Measurements from ENCODE around the gene MFSD6L. TPM values are rescaled to one million over a fixed set of nuclear protein-coding genes. Genes with fewer than 3 reads are reported as not detected.

MFSD6L gene
- polyA plus RNA-seq, 3 donors = 0.08 to 0.37 TPM; not detected in 1

DNA sequence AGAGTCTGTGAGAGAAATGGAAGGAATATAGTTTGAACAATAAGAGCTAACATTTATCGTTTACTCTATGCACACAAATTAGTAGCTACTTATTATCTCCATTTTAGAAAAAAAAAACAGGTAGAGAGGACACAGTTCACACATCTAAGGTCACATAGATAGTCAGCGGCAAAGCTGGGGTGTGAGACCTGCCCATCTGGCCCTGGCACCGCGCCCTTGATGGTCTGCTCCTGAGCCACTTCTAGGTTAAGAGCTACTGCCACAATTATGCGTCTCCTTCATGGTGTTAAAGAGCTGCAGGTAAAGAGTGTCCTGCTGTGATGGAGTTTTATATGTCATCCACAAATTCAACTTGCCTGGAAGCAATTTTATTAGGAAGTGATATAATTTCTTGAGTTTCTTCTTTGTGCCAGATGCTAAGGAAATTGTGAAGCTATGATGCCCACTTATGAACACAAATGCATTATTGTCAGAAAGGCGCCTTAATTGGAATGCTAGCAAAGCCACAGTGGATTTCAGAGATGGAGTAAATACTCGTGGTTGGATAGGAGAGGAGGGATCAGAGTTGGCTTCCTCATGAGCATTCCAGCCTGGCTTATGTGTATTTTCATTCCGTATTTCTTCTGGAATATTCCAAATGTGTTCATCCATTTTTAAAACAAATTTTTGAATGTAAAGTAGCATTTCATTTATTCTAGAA lies 21.3 kb upstream of the MFSD6L start:
- no peak for DNase-seq
- Histone ChIP-seq H2AFZ (ENCODE audit: insufficient read depth, low read depth, low read length, poor library complexity, severe bottlenecking) (no peak overlapping the region), H3K36me3 (replicated peaks in 1 of 2; ENCODE audit: control insufficient read depth in 1 of 2, insufficient read depth in 2 of 2, low read length in 2 of 2) (peaks cover 49 to 78% of the 10 kb centered on the region in 2 donors), H3K27me3 (ENCODE audit: control insufficient read depth in 2 of 2, insufficient read depth in 2 of 2, low read length in 2 of 2) (no peaks in the 10 kb centered on the region), H3K9me3 (replicated peaks in 1 of 2; ENCODE audit: control insufficient read depth in 1 of 2, insufficient read depth in 1 of 2, low read length in 2 of 2) (no peaks in the 10 kb centered on the region), H3K4me3 (replicated peaks in 1 of 3; ENCODE audit: low read depth in 2 of 3, low read length in 3 of 3) (no peak overlapping the region), H3K27ac (ENCODE audit: low read depth in 1 of 2, low read length in 2 of 2) (no peak overlapping the region), H3K79me2 (ENCODE audit: insufficient read depth, low read length) (no peaks in the 10 kb centered on the region), H4K20me1 (ENCODE audit: insufficient read depth, low read length) (no peaks in the 10 kb centered on the region), H3K9ac (ENCODE audit: insufficient read depth, low read length, poor library complexity, severe bottlenecking) (no peak overlapping the region), H3K4me2 (replicated peaks; ENCODE audit: extremely low read depth, low read length, poor library complexity, severe bottlenecking) (no peak overlapping the region), H3K4me1 (ENCODE audit: control insufficient read depth in 1 of 2, insufficient read depth in 2 of 2, low read length in 2 of 2) (no peaks in the 10 kb centered on the region)
- peaks cover 71 to 75% of the 10 kb centered on the region in 2 donors for H3K36me3 Mint-ChIP-seq
- no peaks in the 10 kb centered on the region for H3K27me3 Mint-ChIP-seq (ENCODE audit: low read depth in 3 of 3)
- H3K4me1 Mint-ChIP-seq = no peaks in the 10 kb centered on the region
- no peak for TF ChIP-seq CTCF (IDR thresholded peaks at IDR 0.05)
- peaks cover 0 to 9% (median 4%) of the 10 kb centered on the region in 7 donors for H3K9me3 Mint-ChIP-seq
- H3K27ac Mint-ChIP-seq = peak overlapping the region in 1 of 7 donors; percentile 27
- intact Hi-C loops (cut with micrococcal nuclease) = no loop called here
- 98% methylated on average over 5 of the region's 8 CpGs for whole genome bisulfite sequencing (ENCODE audit: insufficient coverage)
- H3K4me3 Mint-ChIP-seq = no peak overlapping the region

DNA sequence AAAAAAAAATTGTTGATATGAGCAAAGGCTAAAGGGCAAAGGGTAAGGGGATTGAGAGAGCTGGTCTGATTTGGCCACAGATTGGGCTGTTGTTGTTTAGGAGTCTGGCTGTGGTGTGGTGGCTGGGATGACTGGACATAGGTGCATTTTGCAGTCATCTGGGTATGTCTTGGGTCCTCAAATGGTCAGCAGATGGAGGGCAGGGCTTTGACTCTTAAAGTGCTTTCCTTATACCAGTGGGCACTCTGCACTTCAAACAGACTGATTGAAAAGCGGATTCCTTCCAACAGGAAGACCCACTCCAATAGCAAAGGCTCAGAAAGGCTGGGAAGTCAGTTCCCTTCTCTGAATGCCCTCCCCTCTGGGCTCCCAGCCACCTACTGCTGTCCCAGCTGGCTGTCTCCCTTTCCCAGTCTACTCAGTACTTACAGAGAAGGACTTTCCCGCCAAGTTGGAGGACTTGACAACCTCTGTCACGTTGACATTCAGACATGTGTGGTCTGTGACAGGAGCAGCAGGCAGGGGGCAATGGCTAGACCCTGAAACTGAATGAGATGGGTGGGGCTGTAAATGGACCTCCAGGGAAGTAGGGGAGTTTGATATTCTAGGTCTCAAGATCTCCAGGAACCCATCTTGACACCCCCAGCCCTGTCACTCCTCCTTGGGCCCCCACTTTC lies 19.6 kb upstream of the MFSD6L start:
- H3K27ac Mint-ChIP-seq = peak overlapping the region in 4 of 7 donors; percentile 22 to 82 (median 56)

More for the DNA sequence above, 19.6 kb upstream of the MFSD6L start:
- Mint-ChIP-seq H3K36me3 (peaks cover 75 to 76% of the 10 kb centered on the region in 2 donors), H3K9me3 (peaks cover 0 to 6% (median 3%) of the 10 kb centered on the region in 7 donors), H3K4me3 (no peak overlapping the region), H3K27me3 (ENCODE audit: low read depth in 3 of 3) (no peaks in the 10 kb centered on the region), H3K4me1 (no peaks in the 10 kb centered on the region)
- Histone ChIP-seq H3K27ac (ENCODE audit: low read depth in 1 of 2, low read length in 2 of 2) (no peak overlapping the region), H2AFZ (ENCODE audit: insufficient read depth, low read depth, low read length, poor library complexity, severe bottlenecking) (no peak overlapping the region), H4K20me1 (ENCODE audit: insufficient read depth, low read length) (no peaks in the 10 kb centered on the region), H3K9ac (ENCODE audit: insufficient read depth, low read length, poor library complexity, severe bottlenecking) (no peak overlapping the region), H3K4me2 (replicated peaks; ENCODE audit: extremely low read depth, low read length, poor library complexity, severe bottlenecking) (no peak overlapping the region), H3K27me3 (ENCODE audit: control insufficient read depth in 2 of 2, insufficient read depth in 2 of 2, low read length in 2 of 2) (no peaks in the 10 kb centered on the region), H3K79me2 (ENCODE audit: insufficient read depth, low read length) (no peaks in the 10 kb centered on the region), H3K4me1 (ENCODE audit: control insufficient read depth in 1 of 2, insufficient read depth in 2 of 2, low read length in 2 of 2) (no peaks in the 10 kb centered on the region), H3K9me3 (replicated peaks in 1 of 2; ENCODE audit: control insufficient read depth in 1 of 2, insufficient read depth in 1 of 2, low read length in 2 of 2) (no peaks in the 10 kb centered on the region), H3K36me3 (replicated peaks in 1 of 2; ENCODE audit: control insufficient read depth in 1 of 2, insufficient read depth in 2 of 2, low read length in 2 of 2) (peaks cover 53 to 74% of the 10 kb centered on the region in 2 donors), H3K4me3 (replicated peaks in 1 of 3; ENCODE audit: low read depth in 2 of 3, low read length in 3 of 3) (no peak overlapping the region)
- WGBS (ENCODE audit: insufficient coverage) = 86% methylated on average over 3 of the region's 3 CpGs
- intact Hi-C loops (cut with micrococcal nuclease) = loop anchor here in 1 of 2 donors (5.0 kb wide), 1 partner anchor 39 kb away; no protein-coding TSS in a partner anchor
- DNase-seq = no peak
- no peak for TF ChIP-seq CTCF (IDR thresholded peaks at IDR 0.05)
